GM18519 (cell line): ENCODE measurements around the gene MSRB1.
"Not testable (repeated sequence)": the region's sequence is repeated elsewhere in the genome, so short reads cannot be mapped to it uniquely, and the experiment has no call there.

Experiments used
- ATAC-seq: cut with Tn5 transposase; IDR thresholded peaks from one replicate; pipeline ENCODE4 v1.9.1; 2021; ENCODE audit warnings: mild to moderate bottlenecking, moderate library complexity; ENCODE audit not compliant: unreplicated experiment, low FRiP score

The MSRB1 gene

DNA sequence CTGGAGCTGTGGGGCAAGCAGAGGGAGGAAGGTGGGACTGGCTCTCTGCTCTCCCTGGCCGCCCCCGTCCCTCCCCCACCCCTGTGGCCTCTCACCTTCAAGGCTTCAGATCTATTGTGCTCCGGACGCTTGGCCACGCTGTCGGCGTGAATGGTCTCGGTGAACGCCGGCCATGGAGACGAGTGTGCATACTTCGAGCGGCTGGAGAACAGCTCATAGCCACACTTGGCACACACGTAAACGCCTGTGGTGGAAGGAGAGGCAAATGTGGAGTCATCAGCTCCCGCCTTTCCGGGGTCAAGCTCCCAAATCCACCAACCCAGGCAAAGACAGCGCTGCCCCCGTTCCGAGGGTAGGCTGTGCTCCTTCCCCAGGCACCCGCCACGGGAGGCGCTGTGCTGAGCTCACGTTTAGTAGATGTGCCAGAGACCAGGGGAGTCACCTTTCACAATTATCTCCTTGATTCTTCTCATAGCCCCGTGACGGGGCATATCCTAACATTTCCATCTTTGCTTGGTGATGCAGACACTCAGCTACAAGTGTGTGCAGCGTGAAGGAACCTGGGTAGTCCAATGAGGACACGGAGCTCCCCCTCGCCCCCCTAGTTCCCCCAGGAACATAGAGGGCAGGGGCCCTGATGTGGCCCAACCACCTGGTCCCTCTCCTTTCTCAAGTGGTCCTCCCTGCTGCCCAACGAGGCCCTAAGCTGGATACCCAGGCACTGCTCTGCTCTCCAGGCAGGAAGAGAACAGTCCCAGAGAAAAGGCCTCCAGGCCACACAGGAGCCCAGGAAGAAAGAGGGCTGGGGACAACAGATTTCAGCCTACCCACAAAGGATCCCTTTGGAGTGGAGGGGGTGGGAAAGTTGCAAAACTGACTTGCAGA is 1.6 kb downstream of the MSRB1 start:
- ATAC-seq: no peak

DNA sequence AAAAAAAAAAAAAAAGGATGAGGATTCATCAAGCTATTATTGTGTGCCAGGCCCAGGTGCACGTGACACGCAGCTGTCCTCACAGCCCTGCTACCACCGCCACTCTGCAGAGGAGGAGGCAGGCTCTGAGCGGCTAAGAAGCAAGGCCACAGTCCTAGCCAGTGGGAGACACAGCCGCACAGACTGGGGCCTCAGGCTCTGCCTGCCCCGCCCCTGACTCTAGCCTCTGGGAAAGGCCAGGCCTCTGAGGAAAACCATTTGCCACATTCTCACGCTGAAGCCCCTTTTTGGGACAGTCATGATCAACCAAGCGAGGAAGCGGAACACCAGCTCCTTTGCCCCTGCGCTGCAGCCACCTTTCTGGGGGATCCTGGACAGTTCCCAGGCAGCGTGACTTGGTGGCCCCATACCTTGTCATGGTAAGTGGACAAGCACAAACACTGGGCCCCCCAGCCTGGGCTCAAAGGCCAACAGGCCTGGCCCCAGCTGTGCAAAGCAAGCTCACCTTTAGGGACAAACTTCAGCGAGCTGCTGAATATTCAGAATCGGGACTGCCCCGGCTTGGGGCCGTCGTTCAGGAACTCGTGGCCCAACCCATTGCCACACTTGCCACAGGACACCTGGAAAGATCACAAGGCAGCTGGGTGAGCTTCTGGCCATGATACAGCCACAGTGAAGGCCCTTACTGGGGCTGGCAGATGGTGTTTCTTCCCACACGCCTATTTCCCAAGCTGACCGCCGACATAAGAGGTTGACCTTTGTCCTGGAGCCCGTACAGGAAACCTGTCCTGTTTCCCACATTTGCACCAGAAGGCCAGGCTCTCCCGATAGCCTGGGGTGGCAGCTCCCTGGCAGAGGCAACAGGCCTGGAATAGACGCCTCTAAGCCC is 2.5 kb downstream of the MSRB1 start:
- ATAC-seq: no peak

DNA sequence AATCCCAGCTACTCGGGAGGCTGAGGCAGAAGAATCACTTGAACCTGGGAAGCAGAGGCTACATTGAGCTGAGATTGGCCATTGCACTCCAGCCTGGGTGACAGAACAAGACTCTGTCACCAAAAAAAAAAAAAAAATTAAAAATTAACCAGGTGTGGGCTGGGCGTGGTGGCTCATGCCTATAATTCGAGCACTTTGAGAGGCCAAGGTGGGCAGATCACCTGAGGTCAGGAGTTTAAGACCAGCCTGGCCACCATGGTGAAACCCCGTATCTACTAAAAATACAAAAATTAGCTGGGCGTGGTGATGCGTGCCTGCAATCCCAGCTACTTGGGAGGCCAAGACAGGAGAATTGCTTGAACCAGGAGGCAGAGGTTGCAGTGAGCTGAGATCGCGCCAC is 3.2 kb downstream of the MSRB1 start:
- ATAC-seq: not testable (repeated sequence)

DNA sequence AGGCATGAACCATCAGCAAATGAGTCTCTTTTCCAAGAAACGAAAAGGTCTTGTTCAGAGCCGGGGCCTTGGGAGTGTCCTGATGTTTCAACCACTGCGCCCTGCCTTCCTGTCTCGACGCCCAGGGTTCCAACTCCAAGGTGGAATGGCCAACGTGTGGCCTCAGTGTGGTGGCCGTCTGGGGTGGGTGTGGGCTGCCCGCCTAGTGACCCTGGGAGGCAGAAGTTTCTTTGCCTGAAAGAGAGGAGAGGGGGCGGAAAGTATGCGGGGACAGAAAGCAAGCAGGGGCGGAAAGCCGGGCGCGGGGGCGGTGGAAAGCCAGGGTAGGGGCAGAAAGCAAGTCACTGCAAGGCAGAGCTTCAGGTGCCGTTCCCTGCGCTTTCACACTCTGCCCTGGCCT is 4.1 kb downstream of the MSRB1 start:
- no peak for ATAC-seq

DNA sequence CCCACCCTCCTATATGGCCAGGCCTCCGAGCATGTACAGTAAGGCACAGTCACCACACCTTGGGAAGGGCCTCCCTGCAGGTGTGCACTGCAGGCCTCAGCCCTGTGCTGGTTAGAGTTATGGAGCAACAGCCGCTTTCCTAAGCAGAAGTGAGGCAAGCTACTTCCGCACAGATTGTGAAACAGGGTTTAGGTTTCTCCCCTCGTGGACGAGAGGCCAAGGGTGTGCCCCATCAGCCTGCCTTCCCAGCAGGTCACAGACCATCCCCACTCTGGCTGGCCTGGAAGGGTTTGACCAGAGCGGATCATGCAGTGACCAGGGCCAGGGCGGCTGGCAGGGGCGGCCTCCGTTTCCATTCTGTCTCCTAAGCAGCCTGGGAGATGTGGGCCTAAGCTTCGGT is 4.7 kb downstream of the MSRB1 start:
- no peak for ATAC-seq

DNA sequence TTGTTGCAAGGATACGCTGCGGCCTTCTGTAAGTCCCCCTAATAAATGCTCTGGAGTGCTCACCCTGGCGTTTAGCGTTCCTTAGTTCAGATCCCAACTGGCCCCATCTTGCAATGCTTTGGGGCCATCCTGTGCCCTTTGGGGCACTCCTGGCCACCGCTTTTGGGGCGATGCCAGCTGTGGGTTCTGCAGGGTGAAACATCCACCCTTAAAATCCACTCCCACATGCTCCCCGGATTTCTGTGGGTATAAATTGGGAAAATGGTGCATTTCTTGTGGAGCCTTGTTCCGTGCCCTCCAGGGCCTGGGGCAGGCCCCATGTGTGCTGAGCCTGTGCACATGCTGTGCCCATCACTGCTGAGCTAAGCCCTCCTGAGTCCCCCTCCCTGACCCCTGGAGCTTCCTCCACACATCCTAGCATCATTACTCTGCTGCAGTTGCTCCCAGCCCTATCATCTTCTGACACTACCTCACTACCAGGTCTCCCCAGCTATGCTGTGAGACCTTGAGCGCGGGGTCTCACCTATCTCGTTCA is 6.0 kb downstream of the MSRB1 start:
- no peak for ATAC-seq

DNA sequence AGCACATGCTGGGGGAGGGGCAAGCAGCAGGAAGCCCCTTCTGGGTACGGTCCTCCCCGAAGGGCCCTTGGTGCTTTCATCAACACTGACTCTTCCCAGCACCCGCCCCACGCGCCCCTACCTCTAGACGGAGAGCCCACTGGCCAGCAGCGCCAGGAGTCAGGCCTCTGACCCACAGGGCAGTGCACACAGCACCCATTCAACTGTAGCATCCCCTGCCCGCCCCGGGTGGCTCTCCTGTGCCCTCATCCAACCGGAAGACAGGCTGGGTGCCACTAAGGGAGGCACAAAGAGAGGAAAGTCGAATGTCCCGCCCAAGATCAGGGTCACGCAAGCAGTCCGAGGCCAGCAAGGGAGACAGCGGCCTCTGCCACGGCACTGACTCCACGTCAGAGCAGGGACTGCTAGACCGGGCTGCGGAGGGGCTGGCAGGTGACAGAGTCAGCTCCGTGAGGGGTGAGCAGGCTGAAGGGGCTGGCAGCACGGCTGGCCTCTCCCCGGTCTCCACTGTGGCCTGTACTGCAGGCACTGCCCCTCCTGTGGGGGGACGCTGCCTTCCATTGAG is 9.8 kb downstream of the MSRB1 start:
- no peak for ATAC-seq

DNA sequence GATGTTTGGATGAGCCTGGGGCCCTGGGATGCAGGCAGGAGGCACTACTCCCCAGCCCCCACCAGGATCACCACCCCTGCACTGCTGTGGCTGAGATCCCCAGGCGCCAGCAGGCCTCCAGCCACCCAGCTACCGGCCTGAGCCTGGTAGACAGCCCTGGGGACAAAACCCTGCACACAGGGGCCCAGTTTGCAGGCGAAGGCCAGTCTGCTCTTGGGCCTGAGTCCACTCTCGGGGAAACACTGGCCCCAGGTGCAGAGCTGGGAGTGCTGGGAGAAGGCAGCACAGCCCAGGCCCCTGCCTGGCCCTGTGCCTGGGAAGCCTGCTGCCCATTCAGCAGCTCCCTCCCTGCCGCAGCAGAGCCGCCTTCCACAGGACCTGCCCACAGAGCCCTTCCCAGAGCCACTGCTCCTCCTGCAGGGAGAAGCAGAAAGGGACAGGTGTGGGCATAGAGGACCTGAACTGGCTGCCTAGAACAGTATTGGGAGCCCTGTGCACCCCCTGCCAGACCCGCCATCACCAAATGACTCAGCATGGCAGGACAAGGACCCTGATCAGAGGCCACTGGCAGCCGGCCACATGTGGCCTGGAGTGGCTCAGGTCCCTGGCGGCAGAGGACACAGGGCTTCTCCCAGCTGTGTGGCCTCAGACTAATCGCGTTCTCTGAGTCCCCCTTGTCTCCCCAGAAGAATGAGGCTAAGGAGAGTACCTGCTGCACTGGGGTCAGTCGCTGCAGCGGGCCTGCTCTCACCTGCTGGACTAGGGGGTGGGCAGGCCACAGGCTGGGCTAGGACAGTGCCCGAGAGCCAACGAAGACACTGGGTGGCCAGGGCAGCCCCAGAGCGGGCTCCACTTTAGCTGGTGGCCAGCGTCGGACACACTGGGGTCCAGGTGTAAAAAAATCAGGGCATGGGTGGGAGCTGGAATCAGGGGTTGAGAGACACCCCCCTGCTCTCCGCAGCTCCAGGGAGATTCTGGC is 10.7 kb downstream of the MSRB1 start:
- no peak for ATAC-seq

DNA sequence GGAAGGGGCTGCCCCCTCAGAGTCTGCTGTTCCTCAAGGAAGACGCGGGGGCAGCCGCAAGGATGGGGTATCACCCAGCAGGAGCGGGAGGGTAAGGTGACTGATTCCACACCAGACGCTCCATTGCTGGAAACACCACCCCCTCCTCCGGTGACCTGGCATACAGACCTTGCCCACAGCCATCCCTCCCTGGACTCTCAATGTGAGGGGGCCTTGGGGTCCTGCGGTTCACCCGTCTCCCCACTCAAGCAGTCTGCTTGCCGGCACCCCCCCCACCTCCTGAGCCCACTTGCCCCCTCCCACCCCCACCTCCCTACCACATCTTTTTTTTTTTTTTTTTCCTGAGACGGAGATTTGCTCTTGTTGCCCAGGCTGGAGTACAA is 12.7 kb downstream of the MSRB1 start:
- ATAC-seq: no peak

DNA sequence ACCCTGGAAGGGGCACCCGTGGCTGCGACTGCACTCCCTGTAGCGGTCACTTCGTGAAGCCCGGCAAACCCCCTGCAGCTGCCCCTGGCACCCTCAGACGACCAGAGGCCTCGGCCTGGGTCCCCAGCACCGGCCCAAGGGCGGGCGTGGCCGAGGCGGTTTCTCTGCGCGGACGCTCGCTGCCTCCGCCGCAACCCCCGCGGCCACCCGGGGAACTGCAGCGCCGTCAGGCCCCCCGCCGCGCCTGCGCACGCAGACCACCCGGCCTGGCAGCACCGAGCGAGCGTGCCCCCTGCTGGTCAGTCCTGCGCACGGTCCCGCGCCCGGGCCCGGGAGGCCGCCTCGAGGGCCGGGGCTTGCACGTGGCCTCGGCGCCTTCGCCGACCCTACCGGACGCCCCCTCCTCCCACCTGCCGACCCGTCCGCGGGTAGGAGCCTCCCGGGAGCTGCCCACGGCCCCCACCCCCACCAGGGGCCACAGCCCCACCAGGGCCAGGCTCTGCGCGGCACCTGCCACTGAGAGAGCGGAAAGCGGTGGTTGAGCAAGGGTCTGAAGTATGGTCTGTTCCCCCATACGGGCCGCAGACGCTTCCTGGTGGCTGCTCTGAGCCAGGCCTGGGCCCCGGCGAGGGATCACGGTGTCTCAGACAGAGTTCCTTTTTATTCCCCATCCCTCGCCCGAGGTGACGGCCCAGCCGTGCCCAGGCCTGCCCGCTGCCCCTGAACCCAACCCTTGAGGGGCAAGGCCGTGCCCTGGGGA is 13.2 kb downstream of the MSRB1 start:
- ATAC-seq: peak; percentile 60

DNA sequence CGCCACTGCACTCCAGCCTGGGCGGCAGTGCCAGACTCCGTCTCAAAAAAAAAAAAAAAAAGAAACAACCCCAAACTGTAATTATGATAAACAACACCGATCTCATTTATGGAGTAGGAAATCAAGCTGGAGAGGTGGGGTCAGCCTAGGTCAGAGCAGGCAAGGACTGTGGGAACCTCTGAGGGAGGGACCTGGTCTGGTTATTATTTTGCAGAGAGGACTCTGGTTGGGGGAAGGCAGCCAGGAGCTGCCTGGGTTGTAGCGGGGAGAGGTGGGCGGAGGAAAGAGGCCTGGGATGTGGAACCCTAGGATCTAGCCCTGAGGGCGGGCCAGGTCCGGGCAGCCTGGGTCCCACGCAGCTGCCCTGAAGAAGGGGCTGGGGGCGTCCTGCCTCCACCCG is 13.9 kb downstream of the MSRB1 start:
- no peak for ATAC-seq

DNA sequence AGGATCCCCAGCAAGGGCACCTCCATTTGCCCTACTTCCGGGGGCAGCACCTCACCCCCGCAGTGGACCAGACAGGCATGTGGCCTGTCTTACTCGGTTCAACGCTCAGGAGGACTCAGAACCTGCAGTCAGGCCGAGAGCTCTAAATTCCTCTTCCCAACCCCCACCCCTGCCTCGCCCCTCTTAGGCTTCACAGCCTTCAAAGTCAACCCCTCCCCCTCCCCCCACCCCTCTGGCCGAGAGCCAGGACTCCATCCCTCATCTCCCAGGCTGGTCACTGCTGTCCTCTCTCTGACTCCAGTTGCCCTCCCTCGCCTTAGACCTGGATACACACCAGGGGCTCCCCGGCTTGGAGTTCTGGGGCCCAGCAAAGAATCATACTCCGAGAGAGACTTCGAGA is 16.7 kb downstream of the MSRB1 start:
- ATAC-seq: no peak

DNA sequence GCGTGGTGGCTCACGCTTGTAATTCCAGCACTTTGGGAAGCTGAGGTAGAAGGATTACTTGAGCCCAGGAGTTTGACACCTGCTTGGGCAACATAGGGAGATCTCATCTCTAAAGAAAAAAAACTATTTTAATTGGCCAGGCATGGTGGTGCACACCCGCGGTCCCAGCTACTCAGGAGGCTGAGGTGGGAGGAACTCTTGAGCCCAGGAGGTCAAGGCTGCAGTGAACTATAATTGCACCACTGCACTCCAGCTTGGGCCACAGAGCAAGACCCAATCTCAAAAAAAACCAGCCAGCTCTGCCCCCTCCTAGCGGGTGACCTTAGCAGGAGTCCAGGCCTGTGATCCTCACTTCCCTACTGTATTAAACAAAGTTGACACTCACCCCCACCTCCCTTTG is 18.9 kb downstream of the MSRB1 start:
- no peak for ATAC-seq

DNA sequence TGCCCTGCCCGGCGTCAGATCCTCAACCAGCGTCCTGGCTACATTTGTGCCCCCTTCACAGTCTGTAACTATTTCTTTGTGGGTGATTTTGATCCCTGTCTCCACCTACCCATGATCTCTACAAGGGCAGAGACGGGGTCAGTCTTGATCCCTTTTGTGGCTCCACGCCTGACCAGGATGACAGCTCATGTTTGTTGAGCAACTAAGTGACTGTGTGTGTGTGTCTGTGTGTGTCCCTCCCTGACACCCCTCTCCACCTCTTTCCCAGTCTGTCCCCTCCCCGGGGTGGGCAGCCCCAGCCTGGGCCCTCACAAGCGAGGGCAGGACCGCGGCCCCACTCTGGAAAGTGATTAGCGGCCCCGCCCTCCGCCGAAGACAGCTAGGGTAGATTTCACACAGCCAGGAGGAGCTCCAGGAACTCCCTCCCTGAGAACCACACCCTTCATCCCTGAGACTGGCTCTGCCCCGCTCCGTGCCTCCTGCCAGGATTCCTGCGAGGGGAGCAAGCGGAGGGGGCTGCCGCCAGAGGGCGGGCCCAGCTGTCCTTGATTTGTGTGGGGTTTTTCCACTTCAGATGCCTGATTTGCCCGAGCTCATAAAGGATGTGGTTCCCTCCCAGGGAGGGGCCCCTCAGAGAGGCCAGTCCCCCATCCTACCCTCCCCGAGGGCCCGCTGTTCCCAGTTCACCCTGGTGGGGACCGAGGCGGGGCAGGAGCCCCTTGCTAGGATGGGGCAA is 19.5 kb downstream of the MSRB1 start:
- ATAC-seq: no peak

DNA sequence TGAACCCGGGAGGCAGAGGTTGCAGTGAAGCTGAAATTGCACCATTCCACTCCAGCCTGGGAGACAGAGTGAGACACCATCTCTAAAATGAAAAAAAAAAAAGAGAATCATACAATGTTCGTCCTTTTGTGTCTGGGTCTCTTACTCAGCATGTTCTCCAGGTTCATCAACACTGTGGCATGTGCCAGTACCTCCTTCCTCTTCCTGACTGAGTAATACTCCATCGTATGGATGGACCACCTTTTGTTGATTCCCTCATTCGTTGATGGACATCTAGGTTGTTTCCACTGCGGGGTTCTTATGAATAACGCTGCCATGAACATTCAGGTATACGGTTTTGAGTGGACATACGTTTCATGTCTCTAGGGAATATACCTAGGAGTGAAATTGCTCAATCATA is 20.6 kb downstream of the MSRB1 start:
- ATAC-seq: no peak

DNA sequence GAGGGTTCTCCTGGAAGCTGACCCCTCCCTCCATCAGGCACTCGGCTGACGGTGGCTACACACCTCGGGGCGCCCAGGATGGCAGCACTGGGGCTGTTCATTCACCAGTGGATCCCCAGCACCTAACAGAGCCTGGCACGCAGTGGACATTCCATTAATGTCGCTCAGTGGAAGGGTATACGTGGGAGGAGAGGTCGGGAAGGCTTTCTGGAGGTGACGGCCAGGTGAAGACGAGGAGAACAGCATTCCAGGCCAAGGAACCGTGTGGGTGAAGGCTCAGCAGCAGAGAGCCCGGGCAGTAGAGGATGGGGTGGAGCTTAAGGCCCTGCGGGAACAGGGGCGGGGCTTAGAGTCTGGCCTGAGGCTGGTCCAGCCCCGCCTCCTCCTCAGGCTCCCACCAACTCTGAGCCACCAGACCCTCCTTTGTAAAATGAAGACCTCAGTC is 22.2 kb downstream of the MSRB1 start:
- no peak for ATAC-seq

DNA sequence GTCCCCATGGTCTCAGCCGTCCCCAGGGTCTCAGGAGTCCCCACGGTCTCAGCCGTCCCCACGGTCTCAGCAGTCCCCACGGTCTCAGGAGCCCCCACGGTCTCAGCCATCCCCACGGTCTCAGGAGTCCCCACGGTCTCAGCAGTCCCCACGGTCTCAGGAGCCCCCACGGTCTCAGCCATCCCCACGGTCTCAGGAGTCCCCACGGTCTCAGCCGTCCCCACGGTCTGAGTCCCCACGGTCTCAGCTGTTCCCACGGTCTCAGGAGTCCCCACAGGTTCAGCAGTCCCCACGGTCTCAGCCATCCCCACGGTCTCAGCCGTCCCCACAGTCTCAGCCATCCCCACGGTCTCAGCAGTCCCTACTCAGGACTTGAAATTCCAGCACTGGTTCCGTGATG is 22.9 kb downstream of the MSRB1 start:
- ATAC-seq: not testable (repeated sequence)

DNA sequence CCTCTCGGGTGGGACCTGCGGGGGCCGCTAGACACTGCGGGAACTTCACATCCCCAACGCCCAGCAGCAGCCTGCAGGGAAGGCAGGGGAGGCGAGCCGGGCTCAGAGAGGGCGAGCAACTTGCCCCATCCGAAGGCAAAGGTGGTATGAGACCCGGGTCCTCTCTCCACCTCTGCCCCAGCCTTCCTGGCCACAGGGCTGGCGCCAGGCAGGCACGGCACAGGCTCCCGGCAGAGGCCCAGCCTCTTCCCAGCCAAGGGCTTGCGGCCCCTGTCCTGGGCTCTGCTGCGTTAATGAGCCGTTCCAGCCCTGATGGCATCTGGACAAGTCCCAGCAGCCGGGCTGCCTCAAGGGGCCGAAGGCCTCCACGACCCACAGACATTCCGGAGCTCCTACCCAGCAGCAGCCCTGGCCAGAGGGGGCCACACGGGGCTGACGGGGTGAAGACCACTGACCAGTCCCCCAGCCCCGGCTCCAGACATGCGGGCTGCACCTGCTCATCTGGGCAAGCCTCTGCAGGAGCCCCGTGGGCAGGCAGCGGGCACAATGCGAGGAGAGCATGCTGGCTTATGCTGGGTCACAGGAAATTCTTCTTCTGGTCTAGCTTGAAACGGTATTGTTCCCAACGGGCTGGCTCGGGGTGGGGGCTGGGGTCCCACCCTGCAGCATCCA is 23.5 kb downstream of the MSRB1 start:
- ATAC-seq: no peak
